Cardiac septum (tissue), 1 donor: ENCODE results near the gene TNFRSF25. TPM values are rescaled to one million over a fixed set of nuclear protein-coding genes. Genes with fewer than 3 reads are reported as not detected.

Experiments used
- DNase-seq: peaks from one replicate; pipeline ENCODE4 v3.0.0-alpha.2; 2020; ENCODE audit warnings: low spot score
- intact Hi-C: fragments of 100-400 bp; cut with DNase I; formaldehyde crosslinking; loops from one replicate; pipeline ENCODE4 v1.14.0; 2022
- total RNA-seq: library from RNA; stranded (reverse); fragmentation: NEBNext Ultra II Directional; extraction: Animal tissue kit (Norgen Biotek cat#: 25700); gene quantifications from one replicate; pipeline ENCODE4 v1.2.1, GENCODE V29; 2021
- donor health status: DM: no; HTN: no; CAD: no.

TNFRSF25 gene
- total RNA-seq, 1 donor from 2014 or later: 8.5 TPM

DNA sequence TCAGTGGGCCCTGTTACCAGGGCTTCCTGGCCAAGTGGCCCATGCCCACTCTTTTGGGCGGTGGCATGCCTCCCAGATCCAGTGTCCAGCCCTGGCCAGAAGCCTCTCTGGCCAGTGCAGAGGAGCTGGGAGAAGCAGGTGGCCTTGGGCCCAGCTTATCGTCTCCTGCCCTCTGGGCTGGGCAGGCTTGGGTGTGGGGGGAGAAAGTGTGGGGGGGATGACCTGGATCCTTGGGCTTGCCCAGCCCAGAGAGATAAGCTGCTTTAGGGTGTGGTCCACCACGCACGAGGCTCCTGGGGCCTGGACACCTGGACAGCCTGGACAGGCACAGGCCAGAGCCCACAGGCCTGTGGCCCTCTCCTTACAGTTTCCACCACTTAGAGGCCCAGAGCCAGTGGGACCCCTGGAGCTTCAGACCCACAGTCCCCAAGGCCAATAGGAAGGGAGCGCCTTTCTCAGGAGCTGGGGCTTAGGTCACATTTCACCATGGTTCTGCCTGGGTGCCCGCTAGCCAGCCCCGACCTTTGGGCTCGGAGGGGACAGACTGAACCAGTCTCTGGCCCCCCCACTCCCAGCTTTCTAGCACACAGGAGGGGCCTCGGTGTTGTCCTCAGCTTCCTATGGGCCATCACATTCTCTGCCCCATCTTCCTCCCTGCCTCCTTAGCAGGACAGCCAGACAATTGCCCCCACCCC lies 39.5 kb downstream of the TNFRSF25 start:
- DNase-seq: no peak
- intact Hi-C loops: no loop called here

DNA sequence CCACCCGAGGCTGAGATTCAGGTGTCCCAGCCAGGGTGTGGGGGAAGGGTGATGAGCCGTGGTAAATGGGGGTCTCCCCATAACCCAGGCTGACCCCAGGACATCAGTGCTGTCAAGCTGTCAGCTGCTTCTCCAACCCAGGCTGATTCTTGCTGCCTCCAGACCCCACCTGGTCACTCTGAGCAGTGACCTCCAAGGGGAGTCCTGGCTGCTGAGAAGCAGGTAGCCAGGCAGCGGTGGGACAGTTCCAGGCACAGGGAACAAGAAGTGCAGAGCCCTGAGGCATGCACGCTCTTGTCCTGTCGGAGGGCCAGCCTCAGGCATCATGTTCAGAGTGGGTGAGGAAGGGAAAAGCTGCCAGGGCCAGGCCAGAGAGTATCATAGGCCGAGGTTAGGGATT lies 40.3 kb downstream of the TNFRSF25 start:
- no peak for DNase-seq
- intact Hi-C loops: no loop called here

DNA sequence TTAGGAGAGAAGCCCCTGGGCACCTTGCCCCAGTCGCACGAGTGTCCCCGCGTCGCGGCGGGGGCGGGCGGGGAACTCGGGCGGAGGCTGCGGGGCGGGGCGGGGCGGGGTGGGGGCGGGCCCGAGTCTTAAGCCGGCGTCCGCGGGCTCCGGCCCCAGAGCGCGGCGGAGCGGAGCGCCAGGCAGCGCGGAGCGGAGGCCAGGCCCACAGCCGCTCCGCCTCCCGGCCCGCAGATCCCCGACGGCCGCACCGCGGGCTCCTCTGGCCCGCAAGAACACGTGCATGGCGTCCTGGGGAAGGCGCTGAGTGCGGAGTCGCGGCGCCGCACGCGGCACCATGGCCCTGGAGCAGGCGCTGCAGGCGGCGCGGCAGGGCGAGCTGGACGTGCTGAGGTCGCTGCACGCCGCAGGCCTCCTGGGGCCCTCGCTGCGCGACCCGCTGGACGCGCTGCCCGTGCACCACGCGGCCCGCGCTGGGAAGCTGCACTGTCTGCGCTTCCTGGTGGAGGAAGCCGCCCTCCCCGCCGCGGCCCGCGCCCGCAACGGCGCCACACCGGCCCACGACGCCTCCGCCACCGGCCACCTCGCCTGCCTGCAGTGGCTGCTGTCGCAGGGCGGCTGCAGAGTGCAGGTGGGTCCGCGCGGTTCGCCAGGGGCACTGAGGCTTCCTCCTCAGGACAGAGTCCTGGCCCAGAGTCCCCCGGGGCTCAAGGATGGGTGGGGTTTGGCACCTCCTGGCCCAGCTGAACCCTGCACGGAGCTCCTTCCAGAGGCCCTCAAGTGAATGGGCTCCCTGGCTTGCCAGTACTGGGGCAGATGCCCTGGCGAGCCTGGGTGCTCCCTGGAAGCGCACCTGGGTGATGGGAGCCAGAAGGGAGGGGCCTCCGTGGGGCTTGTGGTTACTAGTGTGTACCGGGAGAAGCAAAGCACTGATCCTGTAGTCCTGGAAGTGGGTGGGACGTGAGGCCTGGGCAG lies 41.1 kb downstream of the TNFRSF25 start, which contains the start of gene ESPN:
Gene ESPN, plus strand, starts transcription at position 158 of the 975 bp plus-strand sequence. Its CDS starts 180 bp downstream, at position 338.
- intact Hi-C loops: no loop called here

DNA sequence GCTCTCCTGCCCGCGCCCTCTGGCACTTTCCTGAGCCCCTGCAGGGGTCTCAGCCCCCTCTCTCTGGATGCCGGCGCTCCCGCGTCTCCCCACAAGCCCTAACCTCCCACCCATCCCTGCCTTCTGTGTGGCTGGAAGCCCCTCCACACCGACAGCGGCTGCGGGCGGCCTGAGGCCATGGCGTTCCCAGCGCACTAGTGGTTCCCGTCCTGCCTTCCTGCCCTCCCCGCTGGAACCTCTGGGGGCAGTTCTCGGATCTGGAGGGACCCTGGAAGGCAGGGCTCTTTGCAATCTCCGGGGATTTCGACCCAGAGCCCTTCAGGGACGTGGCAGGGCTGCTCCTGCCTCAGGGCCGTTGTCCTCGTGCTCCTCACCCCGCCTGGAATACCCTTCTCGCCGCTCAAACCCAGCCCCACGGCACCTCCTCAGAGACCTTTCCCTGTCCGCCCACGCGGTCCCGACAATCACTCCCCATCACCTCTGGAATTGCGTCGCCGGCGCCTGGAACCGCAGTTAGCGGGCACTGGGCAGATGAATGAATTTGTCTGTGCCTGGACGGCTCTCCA lies 41.9 kb downstream of the TNFRSF25 start:
- intact Hi-C loops: no loop called here
- no peak for DNase-seq

More for the DNA sequence above, 41.1 kb downstream of the TNFRSF25 start, which contains the start of gene ESPN:
- DNase-seq: no peak

DNA sequence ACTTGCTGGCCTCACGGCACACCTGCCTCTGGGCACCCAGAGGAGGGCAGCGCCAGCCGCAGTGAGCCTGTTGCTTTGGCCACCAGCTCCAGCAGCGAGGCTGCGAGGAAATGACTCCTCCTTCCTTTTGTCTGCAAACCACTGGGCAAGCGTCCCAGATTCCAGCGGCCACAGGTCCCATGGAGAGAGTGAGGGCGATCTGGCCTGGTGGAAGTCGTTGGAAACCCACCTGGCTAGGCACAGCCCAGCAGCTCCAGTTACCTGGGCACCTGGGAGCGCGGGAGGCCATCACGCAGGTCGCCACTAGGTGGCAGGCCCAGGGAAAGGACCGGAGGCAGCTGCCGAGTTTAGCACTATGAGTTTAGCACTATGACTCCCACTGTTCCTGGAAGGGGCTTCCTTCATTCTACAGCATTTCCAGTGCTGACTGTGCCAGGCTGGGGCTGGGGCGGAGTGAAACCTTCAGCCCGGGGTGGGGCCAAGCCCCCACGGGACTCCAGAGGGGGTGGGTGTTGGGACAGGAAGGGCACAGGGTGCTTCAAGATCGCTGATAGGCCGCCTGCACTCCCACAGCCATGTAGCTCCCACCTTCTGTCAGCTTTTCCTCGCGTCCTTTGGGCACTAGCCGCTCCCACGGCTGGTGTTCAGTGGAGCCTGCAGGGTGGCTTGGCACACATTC lies 42.5 kb downstream of the TNFRSF25 start:
- intact Hi-C loops: no loop called here

DNA sequence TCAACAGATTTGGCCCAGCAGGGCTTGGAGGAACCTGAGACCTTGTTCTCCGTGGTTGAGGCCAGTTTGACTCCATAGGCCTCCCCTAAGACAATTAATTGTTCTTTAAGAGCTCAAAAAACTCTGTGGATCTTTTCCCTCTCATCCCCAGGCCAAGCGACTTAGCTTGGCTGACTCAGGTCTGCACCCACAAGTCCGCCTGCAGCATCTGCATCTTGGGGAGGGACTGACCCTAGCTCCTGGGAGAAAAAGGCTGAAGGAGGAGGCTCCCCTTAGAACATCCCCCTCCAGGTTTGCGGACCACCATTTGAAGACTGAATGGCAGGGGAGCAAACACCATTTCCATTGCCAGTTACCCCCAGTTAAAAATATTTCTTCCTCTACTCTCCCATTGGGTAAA lies 44.7 kb downstream of the TNFRSF25 start:
- intact Hi-C loops: no loop called here
- DNase-seq: no peak

More for the DNA sequence above, 42.5 kb downstream of the TNFRSF25 start:
- DNase-seq: no peak

DNA sequence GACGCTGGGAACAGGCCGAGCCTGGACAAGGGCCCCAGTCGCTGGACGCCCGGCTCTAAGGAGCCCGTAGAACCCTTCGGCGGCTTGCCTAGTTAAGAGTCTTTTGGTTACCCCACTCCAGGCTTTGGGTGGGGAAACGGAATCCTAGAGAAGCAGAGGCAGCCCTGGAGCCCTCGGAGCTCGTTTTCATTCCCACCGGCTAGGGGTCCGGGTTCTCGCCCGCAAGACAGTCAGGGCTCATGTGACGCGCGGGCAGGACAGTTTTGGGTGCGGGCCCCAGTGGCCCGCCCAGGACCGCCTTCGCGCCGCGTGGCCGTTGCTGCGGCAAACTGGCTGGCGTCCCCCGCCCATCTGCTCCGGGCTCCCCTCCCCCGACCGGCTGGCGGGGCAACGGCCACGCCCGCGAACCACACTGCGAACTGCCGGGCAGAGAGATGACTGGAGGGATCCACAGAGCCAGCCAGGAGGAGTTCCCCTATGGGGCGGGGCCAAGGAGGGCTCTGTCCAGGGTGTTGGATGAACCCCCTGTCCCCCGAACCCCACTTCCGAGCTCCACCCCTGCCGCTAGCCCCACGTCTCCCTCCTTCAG lies 45.4 kb downstream of the TNFRSF25 start:
- intact Hi-C loops: no loop called here
- no peak for DNase-seq

DNA sequence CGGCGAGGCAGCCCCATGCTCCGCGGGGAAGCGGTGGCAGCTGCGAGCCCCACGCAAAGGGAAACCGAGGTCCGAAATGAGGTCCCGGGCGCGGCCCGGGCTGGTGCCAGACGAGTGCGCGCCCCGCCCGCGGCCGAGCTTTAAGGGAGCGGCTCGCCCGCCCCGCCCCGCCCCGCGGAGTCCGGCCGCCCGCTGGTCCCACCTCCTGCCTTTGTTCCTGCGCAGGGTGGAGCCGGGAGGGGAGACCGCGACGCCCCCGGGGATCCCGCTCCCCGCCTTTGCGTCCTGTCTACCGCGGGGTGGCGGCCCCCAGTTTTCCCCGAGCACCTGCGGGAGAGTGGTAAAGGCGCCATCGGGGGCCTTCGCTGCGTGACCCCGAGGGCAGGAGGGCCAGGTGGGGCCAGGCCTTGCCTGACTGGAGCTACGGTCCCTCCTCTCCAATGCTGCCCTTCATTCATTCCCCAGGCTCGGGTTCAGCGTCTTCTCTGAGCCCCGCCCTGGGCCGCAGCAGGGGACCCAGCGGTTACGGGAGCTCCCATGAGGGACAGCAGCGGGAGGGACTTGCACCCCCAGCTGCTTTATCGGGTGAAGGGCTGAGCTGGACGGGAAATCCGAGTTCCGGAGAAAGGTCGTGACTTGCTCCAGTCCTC lies 46.0 kb downstream of the TNFRSF25 start, which contains the start of gene HES2:
Gene HES2, minus strand, starts transcription at position 116 of the 650 bp plus-strand sequence. Its CDS starts 99 bp downstream, at position 17.
- intact Hi-C loops: no loop called here
- no peak for DNase-seq

DNA sequence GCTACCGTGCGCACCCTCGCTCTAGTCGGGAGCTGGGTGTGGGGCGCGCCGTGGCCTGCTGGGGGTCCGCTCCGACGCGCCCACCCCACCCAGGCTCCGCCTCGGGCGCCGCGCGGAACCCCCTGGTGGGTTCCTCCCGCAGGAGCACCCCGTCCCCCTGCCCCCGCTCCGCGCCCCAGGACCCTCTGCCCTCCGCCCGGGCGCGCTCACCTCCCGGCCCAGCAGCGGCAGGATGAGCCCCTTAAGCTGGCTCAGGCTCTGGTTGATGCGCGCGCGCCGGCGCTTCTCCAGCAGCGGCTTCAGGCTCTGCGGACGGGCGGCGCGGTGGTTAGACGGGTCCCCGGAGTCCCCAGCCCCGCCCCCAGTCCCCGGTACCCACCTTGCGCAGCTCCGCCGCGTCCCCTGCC lies 46.6 kb downstream of the TNFRSF25 start:
- intact Hi-C loops: no loop called here
- DNase-seq: no peak

DNA sequence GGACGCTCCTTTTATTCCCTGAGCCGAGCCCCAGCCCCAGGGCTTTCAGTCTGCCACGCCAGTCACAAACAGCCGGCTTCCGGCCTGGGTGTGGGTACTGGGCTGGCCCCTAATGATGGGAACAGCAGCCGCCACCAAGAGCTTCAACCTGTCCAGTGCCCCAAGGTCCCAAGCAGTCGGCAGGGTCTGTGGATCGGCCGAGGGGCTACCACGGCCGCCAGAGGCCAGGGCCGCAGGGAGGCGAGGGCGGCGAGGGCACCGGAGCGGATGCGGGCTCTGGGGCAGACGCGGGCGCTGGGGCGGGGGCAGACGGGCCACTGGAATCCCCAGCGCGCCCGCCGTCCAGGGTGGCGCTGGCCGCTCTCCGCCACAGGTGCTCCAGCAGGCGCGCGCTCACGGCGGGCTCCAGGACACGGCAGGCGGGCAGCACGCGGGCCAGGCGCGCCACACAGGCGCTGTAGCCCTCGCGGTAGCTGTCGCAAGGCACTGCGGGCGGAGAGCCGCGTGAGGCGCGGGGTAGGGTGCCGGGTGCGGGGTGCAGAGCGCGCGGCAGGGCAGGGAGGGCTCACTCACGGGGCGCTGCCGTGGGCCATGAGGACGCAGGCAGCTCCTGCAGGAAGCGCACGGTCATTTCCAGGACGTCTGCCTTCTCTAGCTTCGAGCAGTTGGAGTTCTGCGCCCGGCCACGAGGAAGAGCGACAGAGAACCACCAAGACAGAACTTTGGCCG lies 47.1 kb downstream of the TNFRSF25 start:
- DNase-seq: no peak
- intact Hi-C loops: no loop called here

DNA sequence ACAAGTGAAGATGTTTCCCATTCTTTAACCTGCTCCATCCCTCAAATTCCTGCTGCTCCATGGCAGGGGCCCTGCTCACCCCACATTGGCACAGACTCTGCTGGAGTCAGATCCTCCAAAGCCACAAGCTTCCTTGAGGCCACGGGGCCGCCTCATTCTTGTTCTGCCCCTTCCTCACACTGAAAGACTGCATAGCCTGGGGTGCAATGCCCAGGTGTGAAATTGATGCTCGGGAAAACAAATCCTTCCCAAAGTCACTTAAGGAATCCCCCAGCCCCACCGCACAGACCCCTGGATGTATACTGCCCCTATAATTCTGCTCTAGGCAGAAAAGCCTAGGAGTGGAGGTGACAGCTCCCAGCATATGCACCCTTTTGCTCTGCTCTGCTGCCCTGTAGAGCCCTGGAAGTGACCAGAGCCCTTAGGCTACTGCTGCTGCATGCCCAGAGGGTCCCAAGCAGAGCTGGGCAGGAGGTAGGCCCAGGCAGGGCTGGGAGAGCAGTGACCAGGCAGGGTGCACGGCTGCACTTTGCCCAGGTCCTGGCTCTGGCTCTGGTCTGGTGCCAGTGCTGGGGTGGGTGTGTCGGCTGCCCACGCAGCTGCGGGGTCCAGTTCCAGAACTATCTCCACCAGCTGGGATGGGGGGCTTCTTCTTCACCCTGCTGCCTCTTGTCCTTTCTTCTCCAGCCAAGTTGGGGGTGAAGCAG lies 47.9 kb downstream of the TNFRSF25 start:
- intact Hi-C loops: no loop called here
- DNase-seq: no peak

DNA sequence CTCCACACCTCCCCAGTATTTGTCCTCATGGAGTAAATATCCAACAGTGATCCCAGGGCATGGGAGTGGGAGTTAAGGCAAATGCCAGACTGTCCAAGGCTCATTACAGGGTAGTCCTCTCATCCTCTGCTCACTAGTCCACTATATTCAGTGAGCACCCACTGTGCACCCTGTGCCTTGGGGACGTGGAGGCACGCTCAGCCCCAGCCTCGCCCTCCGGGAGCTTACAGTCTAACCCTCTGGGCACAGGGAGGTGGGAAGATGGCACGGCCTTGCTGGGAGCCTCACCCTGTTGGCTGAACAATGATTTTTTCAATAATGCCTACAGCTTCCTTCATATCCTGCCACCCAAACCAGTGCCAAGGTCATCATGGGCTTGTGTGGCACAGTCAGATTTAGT lies 49.1 kb downstream of the TNFRSF25 start:
- intact Hi-C loops: no loop called here
- no peak for DNase-seq

DNA sequence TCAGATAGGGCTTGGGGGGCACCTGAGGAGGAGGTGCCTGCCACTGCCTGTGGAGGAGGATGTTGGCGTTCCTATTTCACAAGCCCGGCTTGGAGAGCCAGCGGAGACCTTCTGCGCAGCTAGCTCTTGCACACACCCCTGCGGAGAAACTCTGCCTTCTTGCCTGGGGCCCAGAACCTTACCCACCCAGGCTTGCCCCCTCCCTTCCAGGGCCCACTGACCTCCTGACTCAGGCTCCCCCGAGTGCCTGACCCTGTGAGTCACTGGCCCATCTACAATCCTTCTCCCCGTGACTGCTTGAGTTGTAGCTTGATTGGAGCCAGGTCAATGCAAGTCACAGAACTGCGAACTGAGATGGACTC lies 49.7 kb downstream of the TNFRSF25 start:
- DNase-seq: no peak
- intact Hi-C loops: no loop called here

DNA sequence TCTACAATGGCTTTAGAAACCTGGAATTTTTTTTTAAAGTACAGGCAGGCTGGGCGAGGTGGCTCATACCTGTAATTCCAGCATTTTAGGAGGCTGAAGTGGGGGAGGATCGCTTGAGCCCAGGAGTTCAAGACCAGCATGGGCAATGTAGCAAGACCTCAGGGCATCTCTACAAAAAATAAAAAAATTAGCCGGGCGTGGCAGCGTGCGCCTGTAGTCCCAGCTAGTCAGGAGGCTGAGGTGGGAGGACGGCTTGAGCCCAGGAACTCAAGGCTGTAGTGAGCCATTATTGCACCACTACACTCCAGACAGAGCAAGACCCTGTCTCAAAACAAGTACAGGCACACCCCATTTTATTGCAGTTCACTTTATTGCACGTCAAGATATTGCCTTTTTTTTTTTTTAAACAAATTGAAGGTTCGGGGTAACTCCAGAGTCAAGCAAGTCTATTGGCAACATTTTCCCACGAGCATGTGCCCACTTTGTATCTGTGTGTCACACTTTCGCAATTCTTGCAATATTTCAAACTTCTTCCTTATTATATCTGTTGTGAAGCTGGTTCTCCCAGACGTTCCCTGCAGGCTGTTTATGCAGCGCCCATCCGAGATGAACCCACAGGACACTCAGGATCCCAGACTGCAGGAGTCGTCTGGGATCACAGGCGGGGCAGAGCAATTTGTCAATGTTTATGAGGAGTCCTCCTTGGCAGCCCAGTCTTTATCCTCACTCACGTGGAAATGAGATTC lies 50.9 kb downstream of the TNFRSF25 start:
- intact Hi-C loops: no loop called here
- DNase-seq: no peak

DNA sequence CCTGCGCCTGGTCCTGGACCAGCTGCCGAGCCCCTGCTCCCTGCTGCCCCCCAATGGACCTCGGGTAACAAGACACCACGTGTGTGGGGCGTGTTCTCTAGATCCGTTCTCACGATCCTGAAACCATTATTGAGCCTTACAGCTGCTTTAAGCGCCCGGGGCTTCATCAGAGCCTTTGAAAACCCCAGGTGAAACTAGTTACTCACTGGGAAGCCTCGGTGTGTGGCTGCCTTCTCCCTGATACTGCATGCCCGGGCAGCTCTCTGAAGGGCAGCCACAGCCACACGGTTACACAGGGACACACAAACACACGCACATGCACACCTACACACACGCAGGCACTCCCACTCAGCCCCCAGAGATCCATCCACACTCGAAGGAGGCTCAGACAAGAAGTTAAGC lies 51.5 kb downstream of the TNFRSF25 start:
- intact Hi-C loops: no loop called here
- DNase-seq: no peak

DNA sequence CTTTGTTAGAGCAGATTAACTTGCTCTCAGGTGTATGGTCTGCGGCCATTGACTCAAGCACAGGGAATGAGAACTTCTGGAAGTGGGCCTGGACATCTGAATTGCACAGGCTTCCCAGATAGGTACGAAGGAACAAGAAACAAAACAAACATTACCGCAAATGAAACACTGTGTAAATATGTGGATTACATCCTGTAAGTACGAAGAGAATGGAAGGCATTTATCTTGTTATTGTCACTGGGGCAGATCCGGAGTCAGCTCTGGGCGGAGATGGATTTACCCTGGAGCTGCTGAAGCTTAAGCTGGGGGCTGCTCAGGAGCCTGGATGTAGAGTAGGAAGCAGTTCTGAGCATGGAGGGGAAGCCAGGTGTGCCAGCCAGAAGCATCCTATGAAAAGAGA lies 53.1 kb downstream of the TNFRSF25 start:
- no peak for DNase-seq
- intact Hi-C loops: no loop called here
